HG03457 (cell line): ENCODE results near the gene ATXN10.

ENCODE experiments used
- ATAC-seq: cut with Tn5 transposase; IDR thresholded peaks from one replicate; pipeline ENCODE4 v1.9.1; 2021; ENCODE audit warnings: moderate number of reproducible peaks; ENCODE audit not compliant: unreplicated experiment

ATXN10 gene

GRCh38 chr22:45752036-45752435 lies 80.4 kb downstream of the ATXN10 start:
- ATAC-seq = no peak

GRCh38 chr22:45754822-45755221 lies 83.2 kb downstream of the ATXN10 start:
- ATAC-seq = no peak

- ATAC-seq = no peak
These were observed 84.9 kb downstream of the ATXN10 start for GRCh38 chr22:45756558-45756957.

- ATAC-seq = no peak
These were observed 85.4 kb downstream of the ATXN10 start for GRCh38 chr22:45757068-45757467.

- ATAC-seq = no peak
These were observed 86.3 kb downstream of the ATXN10 start for GRCh38 chr22:45757936-45758335.

- ATAC-seq = no peak
These were observed 87.0 kb downstream of the ATXN10 start for GRCh38 chr22:45758603-45759002.

GRCh38 chr22:45760682-45761081 lies 89.0 kb downstream of the ATXN10 start:
- ATAC-seq = no peak

GRCh38 chr22:45762545-45763235 lies 91.1 kb downstream of the ATXN10 start:
- ATAC-seq = no peak

GRCh38 chr22:45763236-45763624 lies 91.6 kb downstream of the ATXN10 start:
- ATAC-seq = no peak

GRCh38 chr22:45768490-45768889 lies 96.9 kb downstream of the ATXN10 start:
- ATAC-seq = no peak

GRCh38 chr22:45769569-45770210 lies 98.1 kb downstream of the ATXN10 start:
- no peak for ATAC-seq

GRCh38 chr22:45770506-45770905 lies 98.9 kb downstream of the ATXN10 start:
- no peak for ATAC-seq

GRCh38 chr22:45771057-45771456 lies 99.4 kb downstream of the ATXN10 start:
- ATAC-seq = no peak

GRCh38 chr22:45771711-45772110 lies 100.1 kb downstream of the ATXN10 start:
- ATAC-seq = no peak

GRCh38 chr22:45772743-45773142 lies 101.1 kb downstream of the ATXN10 start:
- no peak for ATAC-seq

- ATAC-seq = no peak
These were observed 102.5 kb downstream of the ATXN10 start for GRCh38 chr22:45774001-45774670.

GRCh38 chr22:45775062-45775461 lies 103.4 kb downstream of the ATXN10 start:
- no peak for ATAC-seq

- peak; percentile 57 for ATAC-seq
These were observed 104.1 kb downstream of the ATXN10 start for GRCh38 chr22:45775569-45776312.

- peak; percentile 7 for ATAC-seq
These were observed 104.6 kb downstream of the ATXN10 start for GRCh38 chr22:45776313-45776585.

GRCh38 chr22:45777046-45777851 lies 105.6 kb downstream of the ATXN10 start:
- ATAC-seq = no peak

- ATAC-seq = no peak
These were observed 106.3 kb downstream of the ATXN10 start for GRCh38 chr22:45777852-45778375.
